Colonic mucosa (tissue), 4 donors: ENCODE results near the gene MTRF1. TPM values are rescaled to one million over a fixed set of nuclear protein-coding genes. Genes with fewer than 3 reads are reported as not detected.

Experiments
- DNase-seq: peaks from one replicate; pipeline ENCODE4 v3.0.0-alpha.2; 2020
- H3K27ac ChIP-seq: fragments of 200-600 bp; one replicate; pipeline ENCODE4 v1.8.0; 2021
- H3K27me3 ChIP-seq: fragments of 200-600 bp; one replicate; pipeline ENCODE4 v1.8.0; 2021
- H3K36me3 ChIP-seq: fragments of 200-600 bp; one replicate; pipeline ENCODE4 v1.8.0; 2021
- H3K4me1 ChIP-seq: fragments of 200-600 bp; one replicate; pipeline ENCODE4 v1.8.0; 2021; ENCODE audit warnings: mild to moderate bottlenecking
- H3K4me3 ChIP-seq: fragments of 200-600 bp; one replicate; pipeline ENCODE4 v1.8.0; 2021
- H3K9ac ChIP-seq, 2 donors: one replicate each; pipeline ENCODE4 v1.7.0; 2013; ENCODE audit warnings: control low read depth in 2 of 2, low read depth in 2 of 2, low read length in 2 of 2
- H3K9me3 ChIP-seq: fragments of 200-600 bp; one replicate; pipeline ENCODE4 v1.8.0; 2021
- intact Hi-C: fragments of 100-400 bp; cut with DNase I; formaldehyde crosslinking; loops from one replicate; pipeline ENCODE4 v1.14.1; 2022
- total RNA-seq, 2 donors: library from RNA; stranded (reverse); fragmentation: NEBNext Ultra II Directional in 1 of 2; extraction: Animal tissue kit (Norgen Biotek cat#: 25700) in 1 of 2; gene quantifications; one replicate each; pipeline ENCODE4 v1.2.1, GENCODE V29; 2021
- TF ChIP-seq, protein P1 (sequence below): fragments of 200-600 bp; IDR thresholded peaks from one replicate; pipeline ENCODE4 v1.8.0; 2022; ENCODE audit warnings: antibody characterized with exemption, mild to moderate bottlenecking
- donor health status: healthy.
- donor health status: DM: no; HTN: no; CAD: no.
- donor health status: DM: no; HTN: no; CAD: no.

The MTRF1 gene
- total RNA-seq, 2 donors from 2014 or later, result 11.4 to 16.3 TPM

DNA sequence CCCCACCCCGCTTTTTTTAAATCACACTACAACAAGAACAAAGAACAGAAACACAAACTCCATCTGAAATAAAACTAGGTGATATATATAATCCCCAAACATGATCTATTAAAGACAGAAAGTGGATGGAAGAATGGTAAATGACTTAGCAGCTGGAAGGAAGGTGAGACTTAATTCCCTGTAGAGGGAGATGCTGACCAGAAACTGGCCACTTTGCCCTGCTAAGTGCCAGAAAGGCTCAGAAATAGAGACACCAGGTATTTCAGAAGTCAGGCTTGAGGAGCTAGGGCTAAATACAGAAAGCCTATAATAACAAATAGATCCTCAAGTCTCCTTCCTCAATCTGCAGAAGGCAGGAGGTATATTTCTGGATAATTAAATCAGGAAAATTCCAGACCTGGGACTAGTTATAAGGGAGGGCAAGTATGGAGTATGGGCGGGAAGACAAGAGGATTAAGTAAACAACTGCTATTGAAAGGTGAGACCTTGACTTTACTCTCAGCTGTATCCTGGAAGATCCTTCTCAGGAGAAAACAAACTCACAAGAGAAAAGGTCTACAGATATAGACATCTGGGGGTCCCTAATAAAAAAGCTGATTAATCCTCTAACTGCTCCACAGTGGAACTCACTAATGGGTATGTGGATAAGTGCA is 32.2 kb downstream of the MTRF1 start:
- H3K4me3 ChIP-seq, result no peak overlapping the region
- H3K4me1 ChIP-seq, result no peaks in the 10 kb centered on the region
- intact Hi-C loops, result no loop called here
- peak overlapping the region; percentile 28 for H3K27ac ChIP-seq
- H3K36me3 ChIP-seq, result no peaks in the 10 kb centered on the region
- H3K9ac ChIP-seq, result no peak overlapping the region
- no peak for DNase-seq
- no peaks in the 10 kb centered on the region for H3K9me3 ChIP-seq
- no peaks in the 10 kb centered on the region for H3K27me3 ChIP-seq
- TF ChIP-seq, protein P1, sequence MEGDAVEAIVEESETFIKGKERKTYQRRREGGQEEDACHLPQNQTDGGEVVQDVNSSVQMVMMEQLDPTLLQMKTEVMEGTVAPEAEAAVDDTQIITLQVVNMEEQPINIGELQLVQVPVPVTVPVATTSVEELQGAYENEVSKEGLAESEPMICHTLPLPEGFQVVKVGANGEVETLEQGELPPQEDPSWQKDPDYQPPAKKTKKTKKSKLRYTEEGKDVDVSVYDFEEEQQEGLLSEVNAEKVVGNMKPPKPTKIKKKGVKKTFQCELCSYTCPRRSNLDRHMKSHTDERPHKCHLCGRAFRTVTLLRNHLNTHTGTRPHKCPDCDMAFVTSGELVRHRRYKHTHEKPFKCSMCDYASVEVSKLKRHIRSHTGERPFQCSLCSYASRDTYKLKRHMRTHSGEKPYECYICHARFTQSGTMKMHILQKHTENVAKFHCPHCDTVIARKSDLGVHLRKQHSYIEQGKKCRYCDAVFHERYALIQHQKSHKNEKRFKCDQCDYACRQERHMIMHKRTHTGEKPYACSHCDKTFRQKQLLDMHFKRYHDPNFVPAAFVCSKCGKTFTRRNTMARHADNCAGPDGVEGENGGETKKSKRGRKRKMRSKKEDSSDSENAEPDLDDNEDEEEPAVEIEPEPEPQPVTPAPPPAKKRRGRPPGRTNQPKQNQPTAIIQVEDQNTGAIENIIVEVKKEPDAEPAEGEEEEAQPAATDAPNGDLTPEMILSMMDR, result no peak

DNA sequence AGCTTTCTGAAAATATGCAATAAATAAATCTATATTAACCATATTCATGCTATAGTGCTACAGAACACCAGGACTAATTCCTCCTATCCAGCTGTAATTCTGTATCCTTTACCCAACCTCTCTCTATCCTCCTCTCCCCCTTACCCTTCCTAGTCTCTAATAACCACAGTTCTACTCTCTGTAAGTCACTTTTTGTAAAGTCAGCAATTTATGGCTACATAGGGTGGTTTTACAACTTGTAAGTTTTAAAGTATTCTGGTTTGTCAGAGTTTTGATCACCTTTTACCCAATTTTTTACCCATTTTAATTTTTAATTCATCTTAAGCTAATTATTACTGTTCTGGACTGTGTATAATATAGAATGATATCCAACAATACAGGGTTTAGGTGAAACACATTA is 34.0 kb downstream of the MTRF1 start:
- H3K27ac ChIP-seq, result no peak overlapping the region

DNA sequence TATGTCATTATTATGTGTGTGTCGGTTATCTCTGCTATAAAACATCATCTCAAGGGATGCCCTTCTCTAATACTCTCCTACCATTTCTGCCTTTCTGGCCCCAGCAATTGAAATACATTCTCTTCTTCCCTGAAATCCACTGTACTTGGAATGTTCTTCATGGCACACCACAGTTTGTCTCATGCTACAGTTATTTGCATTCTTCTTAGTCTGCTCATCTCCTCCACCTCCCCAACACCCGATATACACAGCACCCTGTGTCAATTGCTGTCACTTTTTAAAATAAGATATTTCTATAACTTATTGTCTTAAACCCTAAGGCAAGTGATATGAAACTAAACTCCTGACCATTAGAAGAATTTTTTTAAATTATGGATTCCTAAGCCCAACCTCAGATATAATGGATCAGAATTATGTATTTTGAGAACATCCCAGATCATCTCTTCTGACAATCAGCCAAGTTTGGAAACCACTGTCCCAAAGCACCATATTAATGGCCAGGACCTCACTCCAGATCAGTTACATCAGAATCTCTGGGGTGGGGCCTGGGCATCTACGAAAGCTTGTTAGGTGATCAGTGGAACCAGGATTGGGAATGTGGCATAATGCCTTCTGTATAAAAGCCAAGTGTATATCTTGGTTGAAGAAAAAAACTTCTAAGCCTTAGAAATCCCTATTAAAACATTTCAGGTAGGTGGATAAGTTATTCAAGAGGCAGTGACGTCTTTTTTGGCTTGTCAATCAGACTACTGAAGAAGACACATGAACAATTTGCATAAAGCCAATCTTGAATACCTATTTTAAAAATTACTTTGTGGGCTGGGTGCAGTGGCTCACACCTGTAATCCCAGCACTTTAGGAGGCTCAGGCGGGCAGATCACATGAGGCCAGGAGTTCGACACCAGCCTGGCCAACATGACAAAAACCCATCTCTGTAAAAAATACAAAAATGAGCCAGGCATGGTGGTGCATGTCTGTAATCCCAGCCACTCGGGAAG is 39.0 kb downstream of the MTRF1 start:
- Histone ChIP-seq H3K27me3 (no peaks in the 10 kb centered on the region), H3K9ac (no peak overlapping the region), H3K36me3 (no peaks in the 10 kb centered on the region), H3K4me3 (no peak overlapping the region), H3K27ac (no peak overlapping the region), H3K9me3 (no peaks in the 10 kb centered on the region), H3K4me1 (no peaks in the 10 kb centered on the region)
- intact Hi-C loops, result loop anchor here (2.0 kb wide), 1 partner anchor 78 kb away; no protein-coding TSS in a partner anchor
- TF ChIP-seq, protein P1, result no peak
- DNase-seq, result no peak

More for the DNA sequence above, 34.0 kb downstream of the MTRF1 start:
- TF ChIP-seq, protein P1, result no peak
- Histone ChIP-seq H3K9ac (no peak overlapping the region), H3K9me3 (no peaks in the 10 kb centered on the region), H3K27me3 (no peaks in the 10 kb centered on the region), H3K4me3 (no peak overlapping the region), H3K4me1 (no peaks in the 10 kb centered on the region), H3K36me3 (no peaks in the 10 kb centered on the region)
- intact Hi-C loops, result no loop called here
- DNase-seq, result no peak

DNA sequence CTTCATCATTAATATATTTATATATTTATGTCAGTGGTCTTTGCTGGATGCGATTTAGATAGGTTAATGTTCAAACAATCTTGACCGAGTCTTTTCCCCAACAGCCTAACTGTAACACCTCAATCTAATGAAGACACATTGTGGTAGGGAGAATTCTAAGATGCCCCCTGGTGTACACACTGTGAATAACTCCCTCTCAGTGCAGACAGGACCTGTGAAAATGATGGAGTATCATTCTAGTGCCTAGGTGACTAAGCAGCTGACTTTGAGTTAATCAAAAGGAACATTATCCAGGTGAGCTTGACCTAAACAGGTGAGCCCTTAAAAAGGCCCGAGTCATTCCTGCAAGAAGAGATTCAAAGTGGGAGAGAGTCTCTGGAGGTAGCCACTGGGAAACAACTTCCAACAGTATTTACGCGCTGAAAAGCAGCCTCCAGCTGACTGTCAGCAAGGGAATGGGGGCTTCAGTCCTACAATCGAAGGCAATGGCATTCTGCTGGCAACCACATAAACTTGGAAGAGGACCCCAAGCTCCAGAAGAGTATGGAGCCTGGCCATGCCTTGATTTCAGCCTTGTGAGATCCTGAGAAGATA is 41.0 kb downstream of the MTRF1 start:
- TF ChIP-seq, protein P1, result peak; percentile 73
- no peaks in the 10 kb centered on the region for H3K36me3 ChIP-seq

DNA sequence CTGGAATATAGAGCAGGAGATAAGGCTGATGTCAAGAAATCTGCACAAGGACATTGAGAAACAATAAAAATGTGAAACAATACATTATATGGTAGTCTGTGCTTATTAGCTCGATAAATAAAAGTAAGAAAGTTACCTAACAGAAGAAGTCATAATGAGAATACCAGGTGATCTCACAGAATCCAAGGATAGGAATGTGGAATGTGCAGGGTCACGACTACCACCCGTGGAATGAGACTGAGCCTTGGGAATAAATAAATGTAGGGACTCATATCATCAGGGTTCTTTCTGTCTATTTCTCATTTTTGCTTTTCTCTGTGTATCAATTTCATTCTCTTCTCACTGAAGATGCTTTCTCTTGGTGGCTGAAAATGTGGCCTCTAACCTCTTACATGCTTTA is 43.0 kb downstream of the MTRF1 start:
- no peak overlapping the region for H3K4me3 ChIP-seq
- no peaks in the 10 kb centered on the region for H3K4me1 ChIP-seq
- no peak overlapping the region for H3K27ac ChIP-seq
- intact Hi-C loops, result loop anchor here (2.0 kb wide), 1 partner anchor 146 kb away; no protein-coding TSS in a partner anchor
- TF ChIP-seq, protein P1, result no peak
- H3K36me3 ChIP-seq, result no peaks in the 10 kb centered on the region
- no peaks in the 10 kb centered on the region for H3K9me3 ChIP-seq
- H3K27me3 ChIP-seq, result no peaks in the 10 kb centered on the region
- H3K9ac ChIP-seq, result no peak overlapping the region
- DNase-seq, result no peak

More for the DNA sequence above, 41.0 kb downstream of the MTRF1 start:
- H3K9ac ChIP-seq, result no peak overlapping the region
- intact Hi-C loops, result no loop called here
- no peaks in the 10 kb centered on the region for H3K27me3 ChIP-seq
- no peak overlapping the region for H3K4me3 ChIP-seq
- H3K9me3 ChIP-seq, result no peaks in the 10 kb centered on the region
- DNase-seq, result peak; percentile 56
- no peak overlapping the region for H3K27ac ChIP-seq
- no peaks in the 10 kb centered on the region for H3K4me1 ChIP-seq
